DMS153 (cell line): ENCODE measurements around the gene GXYLT2.

Source experiments
- DNase-seq: peaks from one replicate; lab custom pipeline; 2025; lab: John Stamatoyannopoulos, UW

Gene GXYLT2

DNA sequence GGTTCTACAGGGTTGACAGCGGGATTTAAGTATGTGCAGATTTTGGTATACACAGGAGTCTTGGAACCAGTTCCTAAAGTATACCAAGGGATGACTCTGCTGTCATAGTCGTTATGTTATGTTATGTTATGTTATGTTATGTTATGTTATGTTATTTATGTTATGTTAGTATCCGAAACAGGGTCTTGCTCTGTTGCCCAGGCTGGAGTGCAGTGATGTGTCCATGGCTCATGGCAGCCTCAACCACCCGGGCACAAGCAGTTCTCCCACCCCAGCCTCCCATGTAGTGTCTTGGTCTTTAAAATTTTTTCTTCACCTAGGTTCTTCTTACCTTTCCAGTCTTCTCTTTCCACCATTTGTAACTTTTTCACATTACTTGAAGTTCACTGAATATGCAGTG is 130.5 kb downstream of the GXYLT2 start:
- DNase-seq = no peak

DNA sequence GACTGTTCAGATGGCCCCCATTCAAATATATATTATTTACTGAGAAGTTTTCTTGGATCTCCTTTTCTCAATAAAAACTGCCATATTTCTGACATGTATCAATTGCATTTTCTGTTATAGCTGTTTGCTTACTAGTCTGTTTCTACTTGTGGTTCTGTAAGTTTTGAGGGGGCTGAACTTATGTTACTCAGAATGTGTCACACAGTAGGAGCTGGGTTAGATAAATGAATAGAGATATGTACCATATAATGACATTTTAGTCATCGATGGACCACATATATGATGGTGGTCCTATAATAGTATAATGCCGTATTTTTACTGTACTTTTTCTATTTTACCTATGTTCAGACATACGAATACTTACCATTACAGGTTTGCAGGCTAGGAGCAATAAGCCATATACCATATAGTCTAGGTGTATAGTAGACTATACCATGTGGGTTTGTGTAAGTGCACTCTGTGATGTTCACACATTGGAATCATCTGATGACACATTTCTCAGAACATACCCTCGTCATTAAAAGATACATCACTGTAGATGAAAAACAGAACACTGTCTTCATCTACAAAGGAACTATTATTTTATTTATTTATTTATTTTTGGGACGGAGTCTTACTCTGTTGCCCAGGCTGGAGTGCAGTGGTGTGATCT is 131.1 kb downstream of the GXYLT2 start:
- no peak for DNase-seq

DNA sequence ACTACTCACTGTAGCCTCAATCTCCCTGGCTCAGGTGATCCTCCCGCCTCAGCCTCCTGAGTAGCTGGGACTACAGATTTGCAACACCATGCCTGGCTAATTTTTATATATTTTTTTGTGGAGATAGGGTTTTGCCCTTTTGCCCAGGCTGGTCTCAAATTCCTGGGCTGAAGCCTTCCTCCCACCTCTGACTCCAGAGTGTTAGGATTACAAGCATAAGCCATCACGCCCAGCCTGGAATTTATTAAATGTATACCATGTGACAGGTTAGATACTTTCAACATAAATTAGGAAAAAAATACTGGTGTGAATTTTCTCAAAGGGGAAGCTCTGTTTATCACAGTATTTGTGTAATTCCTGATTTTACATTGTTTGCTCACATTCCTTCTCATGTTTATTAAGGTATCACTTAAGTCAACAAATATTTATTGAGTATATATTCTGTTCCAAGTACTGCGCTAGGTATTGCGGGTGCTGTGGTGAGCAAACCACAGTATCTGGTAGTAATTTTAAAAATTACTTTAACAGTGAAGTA is 133.5 kb downstream of the GXYLT2 start:
- DNase-seq = no peak

DNA sequence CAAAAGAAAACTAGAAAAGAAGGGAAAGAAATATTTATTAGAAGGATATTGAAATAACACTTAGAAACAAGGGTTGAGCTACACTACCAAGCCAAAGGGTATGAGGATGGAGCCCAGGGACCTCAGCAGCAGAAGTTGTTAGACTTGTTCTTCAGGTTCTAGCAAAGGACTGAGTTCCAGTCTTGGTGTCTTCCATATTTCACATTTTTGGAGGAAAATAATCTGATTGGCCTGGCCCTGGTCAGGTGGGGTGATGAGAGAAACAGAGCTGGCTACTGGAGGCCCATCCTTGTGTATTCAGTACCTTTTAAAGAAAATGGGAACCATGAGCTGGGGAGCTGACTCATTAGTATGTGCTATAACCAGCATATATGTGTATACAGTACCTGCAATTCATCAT is 137.0 kb downstream of the GXYLT2 start:
- no peak for DNase-seq

DNA sequence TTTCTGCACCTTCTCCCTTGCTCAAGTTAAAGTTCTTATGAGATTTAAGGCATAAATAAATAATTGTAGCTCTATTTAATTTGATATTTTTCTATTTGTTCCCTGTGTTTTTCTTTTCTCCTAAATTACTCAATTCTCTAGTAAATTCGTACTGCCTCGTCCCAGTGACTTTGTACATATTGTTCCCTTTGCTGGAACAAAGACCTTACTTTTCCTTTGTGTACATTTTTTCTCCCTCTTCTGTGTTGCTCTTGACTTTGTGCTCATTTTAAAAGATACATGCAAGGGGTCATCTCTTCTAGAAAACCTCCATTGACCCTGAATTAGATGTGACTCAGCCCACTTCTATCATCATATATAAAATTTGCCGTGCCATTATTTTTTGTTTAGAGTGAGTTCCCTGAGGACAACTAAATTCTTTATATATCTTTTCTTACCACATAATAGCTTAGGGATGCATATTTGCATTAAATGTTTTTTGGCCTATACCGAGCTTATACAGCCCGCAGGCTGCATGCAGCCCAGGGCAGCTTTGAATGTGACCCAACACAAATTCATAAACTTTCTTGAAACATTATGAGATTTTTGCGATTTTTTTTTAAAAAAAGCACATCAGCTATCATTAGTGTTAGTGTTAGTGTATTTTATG is 138.4 kb downstream of the GXYLT2 start:
- DNase-seq = no peak
